ENCODE results near the gene SNAPC2. TPM values are rescaled to one million over a fixed set of nuclear protein-coding genes. Genes with fewer than 3 reads are reported as not detected.

SNAPC2 gene
- total RNA-seq, 1 experiment from 2014 or later = 33.7 TPM

- no peak for DNase-seq (ENCODE audit: low read depth)
These were observed 1.3 kb downstream of the SNAPC2 start for GRCh38 chr19:7921302-7921966.

DNA sequence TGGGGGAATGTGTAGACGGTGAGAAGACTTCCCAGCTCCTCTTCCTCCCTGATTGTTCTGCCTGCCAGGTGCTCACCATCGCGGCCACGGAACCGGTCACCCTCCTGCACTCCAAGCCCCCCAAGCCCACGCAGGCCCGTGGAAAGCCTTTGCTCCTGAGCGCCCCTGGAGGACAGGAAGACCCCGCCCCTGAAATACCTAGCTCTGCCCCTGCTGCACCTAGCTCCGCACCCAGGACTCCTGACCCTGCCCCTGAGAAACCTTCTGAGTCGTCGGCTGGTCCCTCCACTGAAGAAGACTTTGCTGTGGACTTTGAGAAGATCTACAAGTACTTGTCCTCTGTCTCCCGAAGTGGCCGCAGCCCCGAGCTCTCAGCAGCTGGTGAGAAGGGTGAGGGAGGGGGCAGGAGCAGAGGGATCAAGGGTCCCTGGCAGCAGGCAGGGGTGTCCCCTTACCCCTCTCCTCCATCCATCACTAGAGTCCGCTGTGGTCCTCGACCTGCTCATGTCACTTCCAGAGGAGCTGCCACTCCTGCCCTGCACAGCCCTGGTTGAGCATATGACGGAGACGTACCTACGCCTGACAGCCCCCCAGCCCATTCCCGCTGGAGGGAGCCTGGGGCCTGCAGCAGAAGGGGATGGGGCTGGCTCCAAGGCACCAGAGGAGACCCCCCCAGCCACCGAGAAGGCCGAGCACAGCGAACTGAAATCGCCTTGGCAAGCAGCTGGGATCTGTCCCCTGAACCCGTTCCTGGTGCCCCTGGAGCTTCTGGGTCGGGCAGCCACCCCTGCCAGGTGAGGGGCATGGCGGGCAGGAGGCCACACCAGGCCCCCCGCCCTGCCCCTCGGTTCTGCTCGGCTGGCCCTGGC, 2.1 kb downstream of the SNAPC2 start:
- DNase-seq (ENCODE audit: low read depth) = no peak

DNA sequence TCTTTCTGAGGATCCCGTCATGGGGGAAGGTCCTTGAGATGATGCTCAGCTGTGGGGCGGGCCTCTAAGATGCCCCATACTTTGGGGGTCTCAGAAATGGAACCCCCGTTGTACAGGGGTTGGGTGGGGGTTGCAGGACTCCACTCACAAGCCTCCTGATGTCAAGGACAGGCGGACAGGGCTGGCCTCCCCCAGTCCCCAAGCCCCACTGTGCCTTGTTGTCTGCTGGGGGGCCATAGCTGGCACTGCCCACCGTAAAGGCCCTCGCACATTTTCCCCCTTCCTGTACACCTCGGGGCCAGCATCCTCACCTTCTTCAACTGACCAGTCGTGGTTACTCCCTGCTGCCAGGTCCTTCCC, 2.7 kb downstream of the SNAPC2 start:
- no peak for DNase-seq (ENCODE audit: low read depth)

DNA sequence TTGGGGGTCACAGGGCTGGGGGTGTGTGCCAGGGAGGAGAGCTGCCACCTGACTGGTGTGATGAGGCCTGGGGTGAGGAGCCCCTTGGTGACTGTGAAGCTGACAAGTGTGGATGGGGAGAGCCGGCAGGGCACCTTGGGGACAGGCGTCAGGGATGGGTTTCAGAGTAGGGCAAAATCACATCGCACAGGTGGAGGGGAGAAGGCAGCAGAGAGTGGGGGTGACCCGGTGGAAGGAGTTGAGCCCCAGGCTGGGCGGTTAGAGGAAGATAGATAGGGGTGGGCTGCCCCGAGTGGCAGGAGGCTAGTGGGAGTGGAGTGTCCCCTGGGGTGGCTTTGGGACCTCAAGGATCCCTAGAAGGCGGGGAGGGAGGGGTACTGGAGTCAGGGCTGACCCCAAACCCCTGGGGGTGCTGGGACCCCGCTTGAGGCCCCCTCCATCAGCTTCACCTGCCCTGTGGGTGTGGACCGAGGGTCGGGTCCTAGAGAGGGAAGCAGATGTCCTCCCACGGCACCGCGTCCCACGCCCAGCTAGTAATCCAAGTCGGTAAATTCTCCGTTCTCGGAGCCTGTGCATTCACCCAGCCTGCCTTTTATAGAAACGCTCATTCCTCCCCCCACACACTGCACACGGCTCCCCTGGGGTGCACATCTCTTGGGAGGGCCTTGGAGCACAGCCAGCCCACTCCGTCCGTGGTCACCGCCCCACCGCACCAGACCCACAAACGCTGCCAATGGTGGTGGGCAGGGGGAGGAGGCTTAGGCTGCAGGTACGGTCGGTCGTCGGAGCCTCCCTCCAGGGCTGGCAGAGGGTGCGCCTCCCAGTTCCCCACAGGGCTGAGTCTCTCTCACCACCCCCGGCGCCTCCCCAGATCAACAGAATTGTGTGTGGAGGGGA, 3.4 kb downstream of the SNAPC2 start:
- no peak for DNase-seq (ENCODE audit: low read depth)

GRCh38 chr19:7924241-7924640, 4.1 kb downstream of the SNAPC2 start:
- DNase-seq (ENCODE audit: low read depth) = no peak

- DNase-seq (ENCODE audit: low read depth) = no peak
These were observed 4.6 kb downstream of the SNAPC2 start for GRCh38 chr19:7924651-7925170.

GRCh38 chr19:7925171-7925851, 5.2 kb downstream of the SNAPC2 start:
- peak; percentile 91 for DNase-seq (ENCODE audit: low read depth)

- peak; percentile 73 for DNase-seq (ENCODE audit: low read depth)
These were observed 6.0 kb downstream of the SNAPC2 start, which contains the start of gene CTXN1 for GRCh38 chr19:7926021-7926726. Gene CTXN1, minus strand, starts transcription at chr19:7926135. Its CDS starts 597 bp downstream, at chr19:7925538.

DNA sequence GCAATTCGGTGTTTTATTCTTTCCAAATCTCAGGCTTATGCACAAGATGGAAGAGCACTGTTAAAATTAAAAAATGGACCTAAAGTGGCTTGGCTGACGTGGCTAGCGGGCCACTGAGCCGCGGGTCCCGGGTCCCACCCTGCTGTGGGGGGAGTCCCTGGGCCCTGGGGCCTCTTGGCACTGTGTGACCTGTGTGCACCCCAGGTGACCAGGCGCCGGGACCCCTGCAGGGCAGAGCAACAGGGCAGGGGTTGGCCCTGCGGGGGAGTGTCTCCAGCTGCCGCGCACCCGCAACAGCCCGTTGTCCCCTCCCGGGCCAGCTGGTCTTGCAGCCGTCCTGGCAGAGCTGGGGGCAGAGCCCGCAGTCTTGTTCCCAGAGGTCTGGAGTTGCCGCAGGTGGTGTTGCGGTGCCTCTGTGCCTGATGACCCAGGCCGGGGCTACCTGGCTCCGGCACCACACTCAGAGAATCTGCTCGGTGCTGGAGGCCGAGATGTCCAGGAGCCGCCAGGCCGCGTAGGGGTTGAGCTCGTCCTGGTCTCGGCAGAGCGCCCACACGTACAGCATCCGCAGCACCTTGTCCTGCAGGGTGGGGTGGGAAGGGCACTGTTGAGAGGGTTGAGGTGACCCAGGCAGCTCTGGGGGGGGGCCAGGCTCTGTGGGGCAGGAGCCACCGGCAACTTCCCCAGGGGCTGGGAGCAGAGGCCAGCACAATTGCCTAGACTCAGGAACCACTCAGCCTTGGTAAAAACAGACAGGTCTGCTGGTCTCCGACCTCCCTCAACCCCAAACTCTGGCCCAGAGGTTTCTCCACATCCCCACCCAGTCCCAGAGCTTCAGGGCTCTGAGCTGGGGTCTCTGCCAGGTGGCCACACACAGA, 6.8 kb downstream of the SNAPC2 start:
- no peak for DNase-seq (ENCODE audit: low read depth)

DNA sequence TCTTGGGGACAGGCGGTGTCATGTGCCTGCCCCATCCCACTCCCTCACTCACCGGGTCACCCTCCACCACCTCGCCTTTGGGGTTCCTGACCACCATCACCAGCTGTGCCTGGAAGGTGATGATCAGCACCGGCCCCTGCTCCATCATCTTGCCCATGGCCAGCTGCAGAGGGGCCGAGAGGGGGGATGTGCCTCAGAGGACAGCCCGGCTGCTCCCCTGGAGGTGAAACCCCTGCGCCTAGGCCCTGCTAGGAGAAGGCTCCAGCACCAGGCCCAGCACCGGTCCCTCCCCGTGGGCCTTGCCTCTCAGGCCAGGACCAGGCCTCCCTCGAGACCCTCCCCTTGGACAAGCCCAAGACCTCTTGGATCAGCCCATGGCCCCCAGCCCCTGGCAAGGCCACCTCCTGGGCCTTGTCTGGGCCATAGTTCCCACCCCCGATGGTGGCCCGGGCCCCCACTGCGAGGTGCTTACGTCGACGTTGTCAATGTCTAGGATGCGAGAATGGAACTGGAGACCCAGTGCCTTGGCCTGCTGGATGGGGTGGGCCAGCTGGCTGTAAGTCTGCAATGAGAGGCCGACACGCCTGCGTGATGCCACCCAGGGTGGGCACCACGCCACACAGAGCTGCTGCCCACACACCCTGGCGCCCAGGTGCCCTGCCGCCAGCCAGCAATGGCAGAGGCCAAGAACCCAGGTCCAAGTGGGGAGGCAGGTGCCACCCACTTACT, 7.6 kb downstream of the SNAPC2 start:
- no peak for DNase-seq (ENCODE audit: low read depth)

GRCh38 chr19:7928334-7928706, 8.2 kb downstream of the SNAPC2 start:
- no peak for DNase-seq (ENCODE audit: low read depth)

- peak; percentile 79 for DNase-seq (ENCODE audit: low read depth)
These were observed 8.9 kb downstream of the SNAPC2 start for GRCh38 chr19:7928741-7929701.

DNA sequence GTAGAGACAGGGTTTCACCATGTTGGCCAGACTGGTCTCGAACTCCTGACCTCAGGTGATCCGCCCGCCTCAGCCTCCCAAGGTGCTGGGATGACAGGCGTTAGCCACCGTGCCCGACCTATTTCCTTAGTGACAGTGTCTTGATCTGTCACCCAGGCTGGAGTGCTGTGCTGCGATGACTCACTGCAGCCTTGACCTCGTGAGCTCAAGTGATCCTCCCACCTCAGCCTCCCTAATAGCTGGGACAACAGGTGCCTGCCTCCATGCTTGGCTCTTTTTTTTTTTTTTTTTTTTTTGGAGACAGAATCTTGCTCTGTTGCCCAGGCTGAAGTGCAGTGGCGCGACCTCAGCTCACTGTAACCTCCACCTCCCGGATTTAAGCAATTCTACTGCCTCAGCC, 9.9 kb downstream of the SNAPC2 start:
- peak; percentile 51 for DNase-seq (ENCODE audit: low read depth)

GRCh38 chr19:7930765-7931164, 10.6 kb downstream of the SNAPC2 start:
- DNase-seq (ENCODE audit: low read depth) = no peak

DNA sequence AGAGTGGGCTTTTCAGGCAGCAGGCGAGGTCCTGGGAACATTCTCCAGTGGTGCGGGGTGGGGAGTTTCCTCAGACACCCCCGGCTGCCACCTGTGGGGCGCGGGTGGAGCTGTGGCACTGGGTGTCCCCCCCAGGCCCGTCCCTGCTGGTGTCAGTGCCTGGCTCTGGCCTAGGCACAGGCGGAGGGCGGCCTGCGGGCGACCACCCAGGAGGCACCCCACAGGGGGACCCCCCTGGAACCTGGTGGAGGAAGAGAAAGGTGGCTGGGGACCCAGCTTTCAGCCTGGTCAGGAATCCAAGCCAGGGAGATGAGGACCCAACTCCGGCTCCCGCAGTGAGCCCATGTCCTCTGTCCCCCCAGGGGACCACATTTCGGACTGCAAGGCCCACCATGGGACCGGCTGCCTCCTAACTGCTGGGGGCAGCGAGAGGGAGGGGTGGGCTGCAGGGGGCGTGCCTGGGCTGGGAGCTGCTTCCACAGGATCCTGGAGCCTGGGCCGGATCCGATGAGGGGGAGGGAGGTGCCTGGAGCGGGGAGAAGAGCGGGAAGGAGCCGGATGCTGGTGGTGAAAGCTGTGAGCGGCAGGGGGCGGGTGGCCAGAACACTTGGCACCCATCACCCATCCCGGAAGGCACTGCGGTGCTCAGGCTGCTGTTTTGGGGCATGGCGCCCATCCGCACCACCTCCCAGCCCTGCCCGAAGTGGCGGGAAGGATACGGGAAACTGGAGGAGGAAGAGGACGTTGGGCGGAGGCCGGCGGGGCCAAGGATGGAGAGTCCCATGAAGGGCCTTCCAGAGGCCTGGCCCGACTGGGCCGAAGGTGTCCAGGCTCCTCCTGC, 11.3 kb downstream of the SNAPC2 start:
- DNase-seq (ENCODE audit: low read depth) = no peak

GRCh38 chr19:7932276-7932929, 12.3 kb downstream of the SNAPC2 start:
- no peak for DNase-seq (ENCODE audit: low read depth)

All from Daoy (cell line).